Stimulated activated CD8-positive, alpha-beta memory T cell treated with anti-CD3 and anti-CD28 coated beads, Interleukin-4, amount 100 ng/mL, for 48 hours (primary cell): ENCODE data around the gene FCGR3B.
"Not testable (repeated sequence)": the region's sequence is repeated elsewhere in the genome, so short reads cannot be mapped to it uniquely, and the experiment has no call there.

Experiments used
- DNase-seq: peaks from one replicate; pipeline ENCODE4 v3.0.0-alpha.2; 2020

Gene FCGR3B

GRCh38 chr1:161631076-161631475 lies at the start of gene FCGR3B:
FCGR3B (minus strand) TSS chr1:161631176; CDS start chr1:161631094, 82 bp downstream.
- no peak for DNase-seq

- no peak for DNase-seq
Measured at GRCh38 chr1:161678500-161678899, 47.5 kb upstream of the FCGR3B start.

- DNase-seq, result no peak
Measured at GRCh38 chr1:161676958-161677689, 46.1 kb upstream of the FCGR3B start.

GRCh38 chr1:161676441-161676840 lies 45.5 kb upstream of the FCGR3B start:
- DNase-seq, result no peak

GRCh38 chr1:161674908-161675307 lies 43.9 kb upstream of the FCGR3B start:
- DNase-seq, result not testable (repeated sequence)

GRCh38 chr1:161674447-161674846 lies 43.5 kb upstream of the FCGR3B start:
- not testable (repeated sequence) for DNase-seq

GRCh38 chr1:161673437-161673836 lies 42.5 kb upstream of the FCGR3B start:
- not testable (repeated sequence) for DNase-seq

- DNase-seq, result not testable (repeated sequence)
Measured at GRCh38 chr1:161671045-161672020, 40.4 kb upstream of the FCGR3B start.

- DNase-seq, result not testable (repeated sequence)
Measured at GRCh38 chr1:161664689-161665088, 33.7 kb upstream of the FCGR3B start.

- DNase-seq, result not testable (repeated sequence)
Measured at GRCh38 chr1:161663569-161663968, 32.6 kb upstream of the FCGR3B start.

GRCh38 chr1:161662684-161663339 lies 31.8 kb upstream of the FCGR3B start, which contains the start of gene FCGR2B:
FCGR2B (plus strand) TSS chr1:161663143; CDS start chr1:161663242, 99 bp downstream.
- not testable (repeated sequence) for DNase-seq

- not testable (repeated sequence) for DNase-seq
Measured at GRCh38 chr1:161661660-161662311, 30.8 kb upstream of the FCGR3B start.

GRCh38 chr1:161658524-161658923 lies 27.5 kb upstream of the FCGR3B start:
- not testable (repeated sequence) for DNase-seq

GRCh38 chr1:161653971-161654370 lies 23.0 kb upstream of the FCGR3B start:
- DNase-seq, result not testable (repeated sequence)

- not testable (repeated sequence) for DNase-seq
Measured at GRCh38 chr1:161653541-161653940, 22.6 kb upstream of the FCGR3B start.

GRCh38 chr1:161647507-161648360 lies 16.8 kb upstream of the FCGR3B start:
- not testable (repeated sequence) for DNase-seq

GRCh38 chr1:161644855-161645254 lies 13.9 kb upstream of the FCGR3B start:
- DNase-seq, result not testable (repeated sequence)

- DNase-seq, result not testable (repeated sequence)
Measured at GRCh38 chr1:161643481-161644208, 12.7 kb upstream of the FCGR3B start.

GRCh38 chr1:161642697-161643096 lies 11.7 kb upstream of the FCGR3B start:
- DNase-seq, result not testable (repeated sequence)

- not testable (repeated sequence) for DNase-seq
Measured at GRCh38 chr1:161639203-161639602, 8.2 kb upstream of the FCGR3B start.
